ENCODE measurements around the gene SENP5. TPM values are rescaled to one million over a fixed set of nuclear protein-coding genes. Genes with fewer than 3 reads are reported as not detected.

Gene SENP5
- total RNA-seq, 1 experiment from 2014 or later = 30.4 TPM

- Histone ChIP-seq H2BK120ac (ENCODE audit: low read depth, low read length, poor library complexity, severe bottlenecking) (no peak overlapping the region), H3K56ac (ENCODE audit: insufficient read length, low read depth, low read length) (no peak overlapping the region), H4K8ac (replicated peaks; ENCODE audit: insufficient read length, low read depth, low read length) (no peak overlapping the region), H4K20me1 (ENCODE audit: control insufficient read depth, insufficient read depth, insufficient read length) (no peaks in the 10 kb centered on the region), H3K79me2 (ENCODE audit: insufficient read depth, low read length) (no peaks in the 10 kb centered on the region), H4K91ac (ENCODE audit: insufficient read length, low read depth, low read length) (no peak overlapping the region), H4K5ac (ENCODE audit: insufficient read length, low read depth, low read length) (no peak overlapping the region), H3K14ac (ENCODE audit: insufficient read depth, low read length) (no peak overlapping the region), H3K23me2 (ENCODE audit: insufficient read length, low read depth, low read length, poor library complexity, severe bottlenecking) (no peaks in the 10 kb centered on the region), H3T11ph (ENCODE audit: low read length) (no peak overlapping the region), H2BK15ac (ENCODE audit: low read depth, low read length) (no peak overlapping the region), H3K4ac (ENCODE audit: low read depth, low read length) (no peak overlapping the region), H2AK5ac (ENCODE audit: insufficient read length, low read length) (no peak overlapping the region), H3K23ac (ENCODE audit: insufficient read length, low read depth, low read length) (no peak overlapping the region), H3K18ac (ENCODE audit: insufficient read length, low read depth, low read length) (no peak overlapping the region), H3K27me3 (ENCODE audit: insufficient read depth, low read length) (no peaks in the 10 kb centered on the region), H2BK5ac (ENCODE audit: insufficient read length, low read length) (no peak overlapping the region), H2BK12ac (ENCODE audit: insufficient read length, low read depth, low read length) (no peak overlapping the region), H3K9me3 (ENCODE audit: control insufficient read depth, low read depth, low read length) (no peaks in the 10 kb centered on the region), H2BK20ac (ENCODE audit: low read depth, low read length, poor library complexity, severe bottlenecking) (no peak overlapping the region), H3K4me1 (ENCODE audit: insufficient read depth, low read length) (no peaks in the 10 kb centered on the region), H3K27ac (ENCODE audit: insufficient read length, low read depth, low read length) (no peak overlapping the region), H3K4me2 (ENCODE audit: insufficient read depth, insufficient read length, low read length) (no peak overlapping the region), H2AFZ (ENCODE audit: low read length) (no peak overlapping the region), H3K79me1 (ENCODE audit: insufficient read depth, low read depth, low read length, poor library complexity, severe bottlenecking) (no peaks in the 10 kb centered on the region), H3K9ac (ENCODE audit: extremely low read depth, insufficient read length, low read length) (no peak overlapping the region)
- no peaks in the 10 kb centered on the region for H3K4me1 Mint-ChIP-seq
- H3K27ac Mint-ChIP-seq = no peak overlapping the region
- no peak overlapping the region for H3K4me3 Mint-ChIP-seq
- DNase-seq = no peak
- no peak for TF ChIP-seq CTCF (conservative IDR thresholded peaks at IDR 0.05)
- no CpG with 5 or more reads among the region's 1 CpG for WGBS (ENCODE audit: extremely low coverage, insufficient read length, low lambda C conversion rate)
- H3K36me3 Mint-ChIP-seq (ENCODE audit: insufficient read depth in 1 of 3, low read depth in 3 of 3) = peaks cover 21 to 57% (median 48%) of the 10 kb centered on the region in 3 experiments; a peak in 6 of 7 replicates
- H3K9me3 Mint-ChIP-seq = no peaks in the 10 kb centered on the region
- H3K27me3 Mint-ChIP-seq (ENCODE audit: low read depth) = no peaks in the 10 kb centered on the region
These were observed 34.6 kb downstream of the SENP5 start for GRCh38 chr3:196902296-196902695.

Data from H9 (cell line).